Thyroid gland (tissue), 4 donors: ENCODE measurements around the gene FGF11. TPM values are rescaled to one million over a fixed set of nuclear protein-coding genes. Genes with fewer than 3 reads are reported as not detected.

Experiments
- DNase-seq, 2 donors: peaks; one replicate each; pipeline ENCODE4 v3.0.0-alpha.2; 2019
- H3K27ac ChIP-seq, 3 donors: fragments of 200-600 bp; sonication (generic); 1 replicate in 2 of 3; 2 replicates in 1 of 3; pipeline ENCODE4 v1.5.1; 2016 to 2019; ENCODE audit warnings: mild to moderate bottlenecking in 1 of 3, moderate library complexity in 1 of 3
- H3K27me3 ChIP-seq: fragments of 200-600 bp; sonication (generic); one replicate; pipeline ENCODE4 v1.5.1; 2019
- H3K36me3 ChIP-seq, 2 donors: fragments of 200-600 bp; sonication (generic); one replicate each; pipeline ENCODE4 v1.5.1; 2016 to 2019
- H3K4me1 ChIP-seq, 2 donors: fragments of 200-600 bp; sonication (generic); one replicate each; pipeline ENCODE4 v1.5.1; 2017 to 2019
- H3K4me3 ChIP-seq, 3 donors: fragments of 200-600 bp; sonication (generic); replicated peaks in 1 of 3; 1 replicate in 2 of 3; 2 replicates in 1 of 3; pipeline ENCODE4 v1.5.1; 2016; ENCODE audit warnings: mild to moderate bottlenecking in 1 of 3
- H3K9me3 ChIP-seq: fragments of 200-600 bp; sonication (generic); one replicate; pipeline ENCODE4 v1.5.1; 2017
- POLR2A ChIP-seq, 2 donors: fragments of 450-650 bp; IDR thresholded peaks; one replicate each; pipeline ENCODE4 v1.6.1; 2017; ENCODE audit warnings: antibody characterized with exemption in 2 of 2, mild to moderate bottlenecking in 2 of 2, moderate library complexity in 1 of 2
- WGBS, 2 donors: methylation state at CpG; one replicate each; pipeline ENCODE4 v1.1.5; 2017; 5-methylcytosine and 5-hydroxymethylcytosine counted together
- intact Hi-C: fragments of 100-400 bp; cut with DNase I; formaldehyde crosslinking; loops from one replicate; pipeline ENCODE4 v1.15.1; 2023
- total RNA-seq, 4 donors: library from RNA; depleted of rRNA; stranded (reverse); fragments of >200 nt; gene quantifications; one replicate each; pipeline ENCODE4 v1.2.3, GENCODE V29; 2016
- TF ChIP-seq, protein P1 (sequence below), 6 experiments: fragments of 200-600 bp in 3 of 6; fragments of 450-650 bp in 3 of 6; sonication (generic) in 3 of 6; IDR thresholded peaks; one replicate each; pipeline ENCODE4 v1.5.1; 2016 to 2019; ENCODE audit warnings: antibody characterized with exemption in 6 of 6, mild to moderate bottlenecking in 2 of 6, inconsistent platforms in 1 of 6, moderate library complexity in 1 of 6

The FGF11 gene
- total RNA-seq, 4 donors from 2014 or later, result 4.3 to 12.1 (median 10.5) TPM

DNA sequence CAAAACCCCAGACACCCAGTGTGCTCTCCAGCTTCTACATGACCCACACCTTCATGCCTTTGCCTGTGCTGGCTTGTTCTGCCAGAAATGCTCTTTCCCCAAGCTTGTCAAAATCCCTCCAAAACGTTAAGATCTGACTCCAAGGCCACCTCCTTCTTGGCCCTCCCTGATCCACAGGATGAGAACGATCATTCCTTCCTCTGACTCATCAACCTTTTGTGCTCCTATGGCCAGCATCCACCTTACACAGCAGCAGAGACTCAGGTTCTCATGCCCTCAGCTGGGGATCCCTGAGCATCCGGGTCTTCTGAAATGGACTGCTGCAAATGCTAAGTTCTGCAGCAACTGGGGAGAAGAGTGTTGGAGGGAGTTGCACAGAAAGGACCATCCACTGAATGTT, 37.2 kb downstream of the FGF11 start:
- no peaks in the 10 kb centered on the region for H3K9me3 ChIP-seq
- intact Hi-C loops, result loop anchor here (5.0 kb wide), 1 partner anchor 34 kb away; no protein-coding TSS in a partner anchor
- H3K4me3 ChIP-seq, result no peak overlapping the region
- H3K27me3 ChIP-seq, result no peaks in the 10 kb centered on the region
- H3K36me3 ChIP-seq, result no peaks in the 10 kb centered on the region
- DNase-seq, result no peak
- WGBS, 2 donors, result 30 to 49% methylated on average over 3 of the region's 3 CpGs
- TF ChIP-seq POLR2A (IDR thresholded peaks at IDR 0.05), result no peak
- TF ChIP-seq, protein P1, sequence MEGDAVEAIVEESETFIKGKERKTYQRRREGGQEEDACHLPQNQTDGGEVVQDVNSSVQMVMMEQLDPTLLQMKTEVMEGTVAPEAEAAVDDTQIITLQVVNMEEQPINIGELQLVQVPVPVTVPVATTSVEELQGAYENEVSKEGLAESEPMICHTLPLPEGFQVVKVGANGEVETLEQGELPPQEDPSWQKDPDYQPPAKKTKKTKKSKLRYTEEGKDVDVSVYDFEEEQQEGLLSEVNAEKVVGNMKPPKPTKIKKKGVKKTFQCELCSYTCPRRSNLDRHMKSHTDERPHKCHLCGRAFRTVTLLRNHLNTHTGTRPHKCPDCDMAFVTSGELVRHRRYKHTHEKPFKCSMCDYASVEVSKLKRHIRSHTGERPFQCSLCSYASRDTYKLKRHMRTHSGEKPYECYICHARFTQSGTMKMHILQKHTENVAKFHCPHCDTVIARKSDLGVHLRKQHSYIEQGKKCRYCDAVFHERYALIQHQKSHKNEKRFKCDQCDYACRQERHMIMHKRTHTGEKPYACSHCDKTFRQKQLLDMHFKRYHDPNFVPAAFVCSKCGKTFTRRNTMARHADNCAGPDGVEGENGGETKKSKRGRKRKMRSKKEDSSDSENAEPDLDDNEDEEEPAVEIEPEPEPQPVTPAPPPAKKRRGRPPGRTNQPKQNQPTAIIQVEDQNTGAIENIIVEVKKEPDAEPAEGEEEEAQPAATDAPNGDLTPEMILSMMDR (IDR thresholded peaks at IDR 0.05), result no peak
- H3K4me1 ChIP-seq, result peaks cover 48 to 64% of the 10 kb centered on the region in 2 donors
- H3K27ac ChIP-seq, result peak overlapping the region; percentile 100

DNA sequence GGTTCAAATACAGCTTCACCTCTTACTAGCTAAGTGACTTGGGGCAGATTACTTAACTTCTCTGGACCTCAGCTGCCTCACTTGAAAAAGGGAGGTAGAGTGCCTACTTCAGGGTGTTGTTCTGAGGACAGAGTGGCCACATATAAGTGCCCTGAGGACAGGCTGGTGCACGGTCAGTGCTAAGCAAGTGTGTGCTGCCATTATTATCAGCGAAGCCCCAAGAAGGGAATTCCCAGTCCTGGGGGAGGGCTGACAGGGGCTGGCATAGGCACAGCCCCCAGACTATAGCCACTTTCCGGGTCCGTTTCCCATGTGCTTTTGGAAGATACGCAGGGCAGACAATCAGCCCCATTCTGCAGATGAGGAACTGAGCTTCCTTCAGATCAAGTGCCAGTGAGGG, 37.6 kb downstream of the FGF11 start:
- Histone ChIP-seq H3K4me1 (peaks cover 46 to 64% of the 10 kb centered on the region in 2 donors), H3K36me3 (no peaks in the 10 kb centered on the region), H3K27me3 (no peaks in the 10 kb centered on the region), H3K9me3 (no peaks in the 10 kb centered on the region), H3K27ac (peak overlapping the region; percentile 100), H3K4me3 (peak overlapping the region in 1 of 3 donors; percentile 100)
- TF ChIP-seq POLR2A (IDR thresholded peaks at IDR 0.05), result no peak
- TF ChIP-seq, protein P1 (IDR thresholded peaks at IDR 0.05), result no peak
- WGBS, 2 donors, result 75 to 76% methylated on average over 5 of the region's 5 CpGs
- DNase-seq, result no peak
- intact Hi-C loops, result loop anchor here (5.0 kb wide), 1 partner anchor 35 kb away; no protein-coding TSS in a partner anchor

DNA sequence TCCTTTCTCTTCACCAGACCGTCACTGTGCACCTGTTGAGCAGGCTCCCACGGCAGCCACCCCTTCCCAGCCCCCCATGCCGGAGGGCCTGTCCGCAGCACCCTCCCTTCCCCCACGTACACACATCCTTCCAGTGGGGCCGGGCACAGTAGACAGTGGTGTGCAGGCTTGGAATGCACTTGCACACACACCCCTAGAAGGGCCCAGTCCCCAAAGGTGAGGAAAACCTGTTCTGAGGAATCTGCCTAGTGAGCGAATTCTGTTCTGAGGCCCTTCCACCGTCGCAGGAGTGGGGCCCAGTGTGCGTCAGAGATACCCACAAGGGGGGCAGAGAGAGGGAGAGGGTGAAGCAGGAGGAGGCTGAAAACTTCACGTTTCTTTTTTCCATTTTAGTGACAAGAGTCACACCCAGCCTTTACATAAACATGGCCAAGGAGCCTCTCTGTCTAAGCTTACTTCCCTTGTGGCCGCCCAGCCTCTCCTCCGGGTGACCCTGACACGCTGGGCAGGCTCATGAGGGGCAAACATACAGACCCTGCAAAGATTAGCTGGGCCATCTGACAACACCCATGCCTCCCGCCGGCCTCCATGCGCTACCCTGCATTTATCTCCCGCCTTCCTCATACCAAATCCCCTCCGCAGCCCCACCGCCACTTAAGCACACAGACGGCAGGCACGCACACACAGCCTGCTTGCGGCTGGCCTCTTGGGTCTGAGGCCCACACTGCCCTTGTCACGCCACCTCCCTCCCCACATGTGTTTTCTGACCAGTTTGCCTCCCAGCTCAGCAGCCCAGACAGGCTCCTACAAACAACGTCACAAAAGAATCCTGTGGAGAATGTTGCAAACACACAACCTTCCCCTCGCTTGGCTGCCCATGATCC, 38.3 kb downstream of the FGF11 start:
- Histone ChIP-seq H3K4me1 (peaks cover 45 to 66% of the 10 kb centered on the region in 2 donors), H3K36me3 (no peaks in the 10 kb centered on the region), H3K27me3 (no peaks in the 10 kb centered on the region), H3K9me3 (no peaks in the 10 kb centered on the region), H3K27ac (peak overlapping the region; percentile 100), H3K4me3 (peak overlapping the region in 2 of 3 donors; percentile 99 to 100)
- intact Hi-C loops, result loop anchor here (5.0 kb wide), 1 partner anchor 35 kb away; no protein-coding TSS in a partner anchor
- DNase-seq, result peak; percentile 77 to 82
- TF ChIP-seq, protein P1 (IDR thresholded peaks at IDR 0.05), result no peak
- TF ChIP-seq POLR2A (IDR thresholded peaks at IDR 0.05), result peak in 1 of 2 donors; percentile 81
- WGBS, 2 donors, result 9 to 23% methylated on average over 25 to 26 of the region's 26 CpGs

DNA sequence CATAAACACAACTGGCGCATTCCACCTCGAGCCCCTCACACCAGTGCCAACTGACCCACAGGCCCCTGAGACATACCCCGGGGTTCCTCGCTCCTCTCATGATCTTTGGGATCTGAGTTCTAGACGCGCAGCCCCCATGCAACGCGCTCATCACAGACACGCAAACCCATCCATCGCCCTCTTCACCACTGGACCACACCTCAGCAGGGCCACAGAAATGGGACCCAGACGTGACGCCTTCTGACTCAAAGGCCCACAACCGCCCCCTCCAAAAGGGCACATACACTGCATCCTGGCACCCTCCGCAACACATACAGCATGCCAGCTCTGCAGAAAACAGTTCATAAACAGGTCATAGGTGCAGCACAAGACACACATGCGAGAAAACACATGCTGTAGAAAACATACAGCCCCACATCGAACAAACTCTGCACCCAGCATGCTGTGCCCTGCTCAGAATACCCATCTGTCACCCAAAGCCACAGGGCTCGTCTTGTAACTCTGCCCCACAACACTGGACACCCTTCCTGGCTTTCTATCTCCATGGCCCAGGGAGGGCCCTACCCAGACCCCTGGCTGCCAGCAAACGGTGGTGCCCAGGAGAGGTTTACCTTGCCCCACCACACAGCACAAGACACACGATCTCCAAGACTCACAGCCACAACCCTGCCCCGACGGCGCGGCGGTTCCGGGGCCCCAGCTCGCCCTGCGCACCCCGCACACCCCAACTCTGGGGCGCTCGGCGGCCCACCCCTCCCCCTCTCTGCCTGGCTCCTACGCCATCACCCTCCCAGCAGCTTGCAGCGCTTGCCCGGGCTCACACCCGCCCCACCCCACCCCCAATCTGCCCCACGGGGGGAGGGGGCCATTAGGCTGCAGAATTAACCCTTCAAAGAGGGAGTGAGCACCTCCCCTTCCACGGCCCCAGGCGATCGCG, 39.2 kb downstream of the FGF11 start:
- Histone ChIP-seq H3K36me3 (no peaks in the 10 kb centered on the region), H3K4me3 (peak overlapping the region; percentile 98 to 100 (median 99)), H3K27me3 (no peaks in the 10 kb centered on the region), H3K9me3 (no peaks in the 10 kb centered on the region), H3K27ac (peak overlapping the region; percentile 100), H3K4me1 (peaks cover 45 to 72% of the 10 kb centered on the region in 2 donors)
- no peak for TF ChIP-seq POLR2A (IDR thresholded peaks at IDR 0.05)
- TF ChIP-seq, protein P1 (IDR thresholded peaks at IDR 0.05), result no peak
- intact Hi-C loops, result loop anchor here (5.0 kb wide), 1 partner anchor 36 kb away; no protein-coding TSS in a partner anchor
- 22 to 24% methylated on average over 16 to 25 of the region's 40 CpGs for WGBS, 2 donors
- peak; percentile 58 to 64 for DNase-seq
